ENCODE results near the gene CUEDC1. TPM values are rescaled to one million over a fixed set of nuclear protein-coding genes. Genes with fewer than 3 reads are reported as not detected.
A peak's percentile ranks its signal among the peaks of the same experiment; 100 is the strongest.

Gene CUEDC1
- total RNA-seq, 3 donors from 2014 or later: 23.5 to 46.8 (median 23.6) TPM

DNA sequence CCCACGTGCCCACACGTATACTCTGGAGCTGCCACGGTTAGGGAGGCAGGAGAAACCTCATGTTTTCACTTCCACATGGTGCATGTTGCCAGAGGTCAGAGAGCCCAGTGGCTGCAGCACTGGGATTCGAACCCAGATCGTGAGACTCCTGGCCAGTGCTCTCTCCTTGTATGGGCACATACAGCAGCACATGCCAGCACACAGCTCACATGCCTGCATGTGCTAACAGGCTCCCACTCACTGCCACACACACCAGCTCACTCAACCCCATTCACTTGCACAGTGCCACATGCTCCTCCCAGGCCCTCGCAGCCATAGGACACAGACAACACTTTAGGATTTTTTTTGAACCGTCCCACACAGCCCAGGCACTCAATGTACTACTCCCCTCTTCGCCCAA is 55.8 kb downstream of the CUEDC1 start:
- no peaks in the 10 kb centered on the region for H3K9me3 ChIP-seq
- TF ChIP-seq, protein P1, sequence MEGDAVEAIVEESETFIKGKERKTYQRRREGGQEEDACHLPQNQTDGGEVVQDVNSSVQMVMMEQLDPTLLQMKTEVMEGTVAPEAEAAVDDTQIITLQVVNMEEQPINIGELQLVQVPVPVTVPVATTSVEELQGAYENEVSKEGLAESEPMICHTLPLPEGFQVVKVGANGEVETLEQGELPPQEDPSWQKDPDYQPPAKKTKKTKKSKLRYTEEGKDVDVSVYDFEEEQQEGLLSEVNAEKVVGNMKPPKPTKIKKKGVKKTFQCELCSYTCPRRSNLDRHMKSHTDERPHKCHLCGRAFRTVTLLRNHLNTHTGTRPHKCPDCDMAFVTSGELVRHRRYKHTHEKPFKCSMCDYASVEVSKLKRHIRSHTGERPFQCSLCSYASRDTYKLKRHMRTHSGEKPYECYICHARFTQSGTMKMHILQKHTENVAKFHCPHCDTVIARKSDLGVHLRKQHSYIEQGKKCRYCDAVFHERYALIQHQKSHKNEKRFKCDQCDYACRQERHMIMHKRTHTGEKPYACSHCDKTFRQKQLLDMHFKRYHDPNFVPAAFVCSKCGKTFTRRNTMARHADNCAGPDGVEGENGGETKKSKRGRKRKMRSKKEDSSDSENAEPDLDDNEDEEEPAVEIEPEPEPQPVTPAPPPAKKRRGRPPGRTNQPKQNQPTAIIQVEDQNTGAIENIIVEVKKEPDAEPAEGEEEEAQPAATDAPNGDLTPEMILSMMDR (IDR thresholded peaks at IDR 0.05): no peak
- peak; percentile 5 for ATAC-seq
- peak in 1 of 3 donors; percentile 57 for DNase-seq
- intact Hi-C loops (cut with DNase I, micrococcal nuclease): loop anchor here in 1 of 2 donors (10.0 kb wide), 1 partner anchor 45 kb away; no protein-coding TSS in a partner anchor
- H3K4me1 ChIP-seq (ENCODE audit: low read depth): peaks cover 69% of the 10 kb centered on the region
- H3K36me3 ChIP-seq (ENCODE audit: low read depth): no peaks in the 10 kb centered on the region
- no peak overlapping the region for H3K4me3 ChIP-seq

DNA sequence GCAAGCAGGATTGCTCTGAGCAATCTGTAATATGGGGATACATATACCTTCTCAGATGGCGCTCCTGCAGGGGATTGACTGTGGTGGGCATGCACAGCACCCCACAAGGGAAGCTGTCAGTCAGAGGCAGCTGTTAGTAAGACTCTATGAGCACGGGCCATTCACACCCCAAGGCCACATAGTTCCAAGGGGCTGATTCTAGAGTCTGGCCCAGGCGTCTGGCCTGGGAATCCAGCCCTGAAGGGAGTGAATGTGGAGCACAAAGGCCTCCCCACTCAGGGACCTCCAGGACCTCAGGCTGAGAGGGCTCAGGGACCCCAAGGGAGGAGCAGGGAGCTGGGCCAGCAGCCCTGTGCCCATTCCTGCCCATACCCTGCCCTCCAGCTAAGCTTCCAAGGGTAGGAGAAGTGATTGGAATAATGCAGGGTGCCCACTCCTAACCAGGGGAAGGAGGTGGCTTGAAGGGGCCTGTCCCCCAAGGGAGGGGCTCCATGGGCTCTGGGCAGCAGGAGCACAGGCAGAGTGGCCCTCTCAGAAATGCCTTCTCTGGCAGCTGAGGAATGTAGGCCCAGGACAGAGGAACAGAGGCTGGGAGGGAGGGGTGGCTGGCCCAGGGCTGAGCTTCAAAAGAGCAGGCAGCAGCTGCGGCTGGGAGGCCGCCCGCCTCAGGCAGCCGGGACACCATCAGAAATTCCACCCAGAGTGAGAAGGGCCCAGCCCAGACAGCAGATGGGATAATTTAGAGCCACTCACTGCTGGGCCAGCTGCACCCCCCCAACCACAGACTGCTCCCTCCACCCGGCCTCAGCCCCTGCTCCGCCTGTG is 56.5 kb downstream of the CUEDC1 start:
- ATAC-seq (peak; percentile 16), DNase-seq (peak in 2 of 3 donors; percentile 66 to 75)
- TF ChIP-seq, protein P1 (IDR thresholded peaks at IDR 0.05): no peak
- Histone ChIP-seq H3K36me3 (ENCODE audit: low read depth) (no peaks in the 10 kb centered on the region), H3K4me1 (ENCODE audit: low read depth) (peaks cover 66% of the 10 kb centered on the region), H3K9me3 (no peaks in the 10 kb centered on the region), H3K4me3 (no peak overlapping the region)
- intact Hi-C loops (cut with DNase I, micrococcal nuclease): loop anchor here in 1 of 2 donors (10.0 kb wide), 1 partner anchor 46 kb away; no protein-coding TSS in a partner anchor

DNA sequence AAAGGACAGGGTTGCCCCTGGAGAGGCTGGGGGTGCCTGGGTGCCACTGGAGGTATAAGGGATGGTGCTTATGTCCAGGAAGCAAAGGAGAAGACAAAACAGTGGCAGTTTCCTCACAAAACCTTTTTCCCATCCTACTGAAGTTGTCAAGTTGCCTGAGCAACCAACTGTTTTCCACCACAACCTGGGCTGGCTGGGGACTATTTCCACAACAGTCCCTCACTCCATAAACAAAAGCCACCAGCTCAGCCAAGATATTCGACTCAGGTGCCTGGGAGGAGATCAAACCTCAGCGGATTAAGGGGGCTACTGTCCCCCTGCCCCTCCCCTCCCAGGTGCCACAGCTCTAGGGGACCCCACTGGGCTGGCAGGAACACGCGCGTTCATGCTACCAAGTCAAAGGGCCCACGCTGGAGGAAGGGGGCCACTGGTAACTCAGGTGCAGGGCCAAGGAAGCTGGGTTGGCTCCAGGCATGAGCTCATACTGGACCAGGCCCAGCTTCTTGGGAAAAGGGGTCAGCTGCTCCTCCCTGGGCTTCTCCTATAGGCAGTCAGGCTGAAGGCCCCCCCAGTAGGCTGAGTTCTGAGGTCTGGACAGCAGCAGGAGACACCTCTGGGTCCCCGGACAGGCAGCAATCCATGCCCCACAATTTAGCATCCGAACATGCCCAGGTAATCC is 59.7 kb downstream of the CUEDC1 start:
- DNase-seq (no peak), ATAC-seq (no peak)
- H3K4me3 ChIP-seq: no peak overlapping the region
- TF ChIP-seq, protein P1 (IDR thresholded peaks at IDR 0.05): no peak
- no peaks in the 10 kb centered on the region for H3K36me3 ChIP-seq (ENCODE audit: low read depth)
- peaks cover 46% of the 10 kb centered on the region for H3K4me1 ChIP-seq (ENCODE audit: low read depth)
- intact Hi-C loops (cut with DNase I, micrococcal nuclease): loop anchor here in 1 of 2 donors (10.0 kb wide), 1 partner anchor 49 kb away; no protein-coding TSS in a partner anchor
- H3K9me3 ChIP-seq: no peaks in the 10 kb centered on the region

DNA sequence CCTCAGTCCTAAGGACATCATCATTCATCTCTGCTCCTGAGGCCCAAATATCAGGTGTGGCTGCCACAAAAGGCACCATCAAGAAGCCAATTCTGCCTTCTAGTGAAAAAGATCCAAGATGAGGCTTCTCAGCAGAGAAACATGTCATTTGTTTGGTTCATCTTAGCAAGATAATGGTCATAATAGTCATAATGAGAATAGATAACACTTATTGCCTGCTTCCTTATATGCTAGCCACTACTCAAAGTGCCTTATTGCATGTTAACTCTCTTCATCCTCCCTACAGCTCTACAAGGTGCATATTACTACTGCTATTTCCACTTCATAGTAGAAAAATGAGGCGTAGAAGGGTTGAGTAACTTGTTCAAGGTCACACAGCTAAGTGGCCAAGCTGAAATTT is 60.4 kb downstream of the CUEDC1 start:
- no peak for DNase-seq

More for the DNA sequence above, 60.4 kb downstream of the CUEDC1 start:
- H3K4me3 ChIP-seq: no peak overlapping the region
- intact Hi-C loops (cut with DNase I, micrococcal nuclease): loop anchor here in 1 of 2 donors (10.0 kb wide), 1 partner anchor 50 kb away; no protein-coding TSS in a partner anchor
- no peak for ATAC-seq
- no peaks in the 10 kb centered on the region for H3K9me3 ChIP-seq
- no peaks in the 10 kb centered on the region for H3K36me3 ChIP-seq (ENCODE audit: low read depth)
- TF ChIP-seq, protein P1 (IDR thresholded peaks at IDR 0.05): no peak
- H3K4me1 ChIP-seq (ENCODE audit: low read depth): peaks cover 45% of the 10 kb centered on the region

All from mucosa of descending colon (tissue), 3 donors.